MCF 10A (cell line): ENCODE data around the gene LYPLA2. TPM values are rescaled to one million over a fixed set of nuclear protein-coding genes. Genes with fewer than 3 reads are reported as not detected.
A peak's percentile ranks its signal among the peaks of the same experiment; 100 is the strongest.

Source experiments
- BruUV-seq: library from RNA; stranded (reverse); fragments of 400-500 nt; replicated peaks from 2 replicates; lab custom pipeline; 2021; lab: Mats Ljungman, UMichigan
- CTCF ChIA-PET: fragments of 300-600 bp; sonication (Branson Sonifier 250); formaldehyde crosslinking; extraction: SDS; loops from one replicate; lab custom pipeline; 2021; ENCODE audit warnings: antibody characterized with exemption, inconsistent platforms; lab: Yijun Ruan, JAX
- POLR2A ChIA-PET: fragments of 300-600, 350-650 bp; sonication (Branson Sonifier 250); formaldehyde crosslinking; extraction: SDS; loops from one replicate; lab custom pipeline; 2020; ENCODE audit warnings: antibody characterized with exemption, inconsistent platforms; lab: Yijun Ruan, JAX
- DNase-seq: peaks from one replicate; pipeline ENCODE4 v3.0.0-alpha.2; 2018; ENCODE audit not compliant: unreplicated experiment
- H3K27ac Mint-ChIP-seq: one replicate; pipeline ENCODE4 v1.8.0; 2022; ENCODE audit warnings: mild to moderate bottlenecking, low read depth, mixed read lengths; ENCODE audit not compliant: unreplicated experiment
- H3K27me3 Mint-ChIP-seq: one replicate; pipeline ENCODE4 v1.8.0; 2022; ENCODE audit warnings: mixed read lengths; ENCODE audit not compliant: insufficient read depth, unreplicated experiment
- H3K36me3 Mint-ChIP-seq: one replicate; pipeline ENCODE4 v1.8.0; 2022; ENCODE audit warnings: mild to moderate bottlenecking, moderate library complexity, mixed read lengths; ENCODE audit not compliant: insufficient read depth, unreplicated experiment
- H3K4me1 Mint-ChIP-seq: one replicate; pipeline ENCODE4 v1.8.0; 2022; ENCODE audit warnings: mixed read lengths; ENCODE audit not compliant: insufficient read depth, unreplicated experiment
- H3K4me3 Mint-ChIP-seq: one replicate; pipeline ENCODE4 v1.8.0; 2022; ENCODE audit warnings: mild to moderate bottlenecking, moderate library complexity, mixed read lengths; ENCODE audit not compliant: unreplicated experiment
- H3K9me3 Mint-ChIP-seq: one replicate; pipeline ENCODE4 v1.8.0; 2022; ENCODE audit warnings: mixed read lengths; ENCODE audit not compliant: unreplicated experiment
- CTCF ChIP-seq: fragments of 200-600 bp; IDR thresholded peaks from one replicate; pipeline ENCODE4 v1.8.0; 2022; ENCODE audit warnings: antibody characterized with exemption, mild to moderate bottlenecking; ENCODE audit not compliant: unreplicated experiment
- intact Hi-C: fragments of 100-400 bp; cut with micrococcal nuclease; formaldehyde crosslinking; loops from 2 replicates; pipeline ENCODE4 v1.14.1; 2022
- total RNA-seq: library from RNA; stranded (reverse); gene quantifications from 2 replicates; pipeline ENCODE4 v1.2.3, GENCODE V29; 2022

Gene LYPLA2
- total RNA-seq, 1 experiment from 2014 or later = 35.7 TPM

- peak overlapping the region; percentile 90 for H3K4me3 Mint-ChIP-seq
These were observed 7.8 kb downstream of the LYPLA2 start for GRCh38 chr1:23798662-23799142.

GRCh38 chr1:23799255-23799569 is 8.3 kb downstream of the LYPLA2 start:
- no peak for TF ChIP-seq CTCF
- Mint-ChIP-seq H3K27ac (peak overlapping the region; percentile 91), H3K9me3 (no peaks in the 10 kb centered on the region), H3K4me1 (no peaks in the 10 kb centered on the region), H3K4me3 (peak overlapping the region; percentile 90), H3K36me3 (peaks cover 48% of the 10 kb centered on the region), H3K27me3 (no peaks in the 10 kb centered on the region)
- ChIA-PET POLR2A (interaction anchor here (0.6 to 17.8 kb wide), 23 partner anchors 9 to 244 kb away, joined by 3 to 395 read pairs (median 4); partner anchors contain the start of genes ELOA, HMGCL, LYPLA2 and PITHD1), CTCF (interaction anchor here (0.6 to 2.3 kb wide), 8 partner anchors 8 to 390 kb away, joined by 3 to 10 read pairs (median 6); no protein-coding TSS in a partner anchor)
- DNase-seq = no peak
- intact Hi-C loops = no loop called here
- no TSS peak for BruUV-seq

More at GRCh38 chr1:23798662-23799142, 7.8 kb downstream of the LYPLA2 start:
- intact Hi-C loops = no loop called here
- no peaks in the 10 kb centered on the region for H3K27me3 Mint-ChIP-seq
- no peak for DNase-seq
- CTCF ChIA-PET = interaction anchor here (0.6 to 2.3 kb wide), 7 partner anchors 9 to 390 kb away, joined by 3 to 10 read pairs (median 4); no protein-coding TSS in a partner anchor
- peak overlapping the region; percentile 91 for H3K27ac Mint-ChIP-seq
- H3K4me1 Mint-ChIP-seq = no peaks in the 10 kb centered on the region
- TF ChIP-seq CTCF = no peak
- no peaks in the 10 kb centered on the region for H3K9me3 Mint-ChIP-seq
- POLR2A ChIA-PET = interaction anchor here (0.9 to 17.8 kb wide), 12 partner anchors 10 to 243 kb away, joined by 4 to 395 read pairs (median 6); partner anchors contain the start of genes HMGCL, LYPLA2, PITHD1 and PNRC2
- peaks cover 48% of the 10 kb centered on the region for H3K36me3 Mint-ChIP-seq
- no TSS peak for BruUV-seq

GRCh38 chr1:23799570-23800399 is 8.8 kb downstream of the LYPLA2 start:
- no peaks in the 10 kb centered on the region for H3K9me3 Mint-ChIP-seq
- peak overlapping the region; percentile 91 for H3K27ac Mint-ChIP-seq
- DNase-seq = peak; percentile 94
- H3K4me3 Mint-ChIP-seq = peak overlapping the region; percentile 90
- no peaks in the 10 kb centered on the region for H3K4me1 Mint-ChIP-seq
- intact Hi-C loops = loop anchor here (1.0 kb wide), 1 partner anchor 156 kb away; no protein-coding TSS in a partner anchor
- BruUV-seq = TSS peak; percentile 86
- H3K36me3 Mint-ChIP-seq = peaks cover 42% of the 10 kb centered on the region
- no peak for TF ChIP-seq CTCF
- CTCF ChIA-PET = interaction anchor here (0.6 to 2.3 kb wide), 8 partner anchors 7 to 235 kb away, joined by 3 to 10 read pairs (median 6); no protein-coding TSS in a partner anchor
- POLR2A ChIA-PET = interaction anchor here (0.6 to 17.8 kb wide), 30 partner anchors 9 to 244 kb away, joined by 3 to 395 read pairs (median 5); partner anchors contain the start of genes ELOA, HMGCL, LYPLA2 and PITHD1
- no peaks in the 10 kb centered on the region for H3K27me3 Mint-ChIP-seq
